K562 (cell line): ENCODE data around the gene IP6K1.

Experiments
- ATF6 ChIP-seq: sonication (generic); formaldehyde crosslinking; IDR thresholded peaks from 2 replicates; pipeline ENCODE4 v1.4.0; 2020; ENCODE audit warnings: mild to moderate bottlenecking, missing genetic modification reagents
- CTCF ChIP-seq, 3 experiments: IDR thresholded peaks in 2 of 3; conservative IDR thresholded peaks in 1 of 3; 2 replicates each; pipeline ENCODE4 v1.5.1; 2011 to 2012; ENCODE audit warnings: low read length in 3 of 3, mild to moderate bottlenecking in 3 of 3, control low read depth in 2 of 3, improper control_type of control experiment in 1 of 3, inconsistent platforms in 1 of 3, low read depth in 1 of 3, mixed read lengths in 1 of 3, moderate library complexity in 1 of 3; ENCODE audit not compliant: insufficient read depth in 2 of 3
- ELK1 ChIP-seq: sonication (generic); formaldehyde crosslinking; IDR thresholded peaks from 2 replicates; pipeline ENCODE4 v1.8.1; 2022; ENCODE audit warnings: missing genetic modification reagents
- ETV5 ChIP-seq: sonication (generic); formaldehyde crosslinking; IDR thresholded peaks from 2 replicates; pipeline ENCODE4 v1.4.0; 2020; ENCODE audit warnings: low read depth, mild to moderate bottlenecking, missing genetic modification reagents
- HDAC2 ChIP-seq: fragments of 450-650 bp; IDR thresholded peaks from 2 replicates; pipeline ENCODE4 v1.6.1; 2016; ENCODE audit warnings: mild to moderate bottlenecking
- JUND ChIP-seq, 2 experiments: IDR thresholded peaks; 2 replicates in 1 of 2; 3 replicates in 1 of 2; pipeline ENCODE4 v1.6.1; 2011; ENCODE audit warnings: borderline replicate concordance in 2 of 2, low read depth in 2 of 2, low read length in 2 of 2, improper control_type of control experiment in 1 of 2, missing biosample characterization in 1 of 2, missing genetic modification characterization in 1 of 2, missing genetic modification reagents in 1 of 2
- MTA1 ChIP-seq: fragments of 450-650 bp; IDR thresholded peaks from 2 replicates; pipeline ENCODE4 v1.6.1; 2017; ENCODE audit warnings: borderline replicate concordance
- NBN ChIP-seq: fragments of 450-650 bp; IDR thresholded peaks from 2 replicates; pipeline ENCODE4 v1.6.1; 2016; ENCODE audit warnings: low read depth, mild to moderate bottlenecking
- RAD21 ChIP-seq, 2 experiments: fragments of 250-450 bp in 1 of 2; fragments of 450-650 bp in 1 of 2; sonication (Bioruptor Pico) in 1 of 2; formaldehyde crosslinking in 1 of 2; IDR thresholded peaks in 1 of 2; conservative IDR thresholded peaks in 1 of 2; 2 replicates each; pipeline versions ENCODE4 v1.4.0 to v1.8.0; 2020 to 2022; ENCODE audit warnings: mild to moderate bottlenecking in 2 of 2, moderate library complexity in 1 of 2
- RBBP5 ChIP-seq: fragments of 200-600 bp; sonication (generic); IDR thresholded peaks from 2 replicates; pipeline ENCODE4 v1.6.1; 2012; ENCODE audit warnings: borderline replicate concordance, mild to moderate bottlenecking, low read length, control low read depth, inconsistent platforms; ENCODE audit not compliant: insufficient read depth, poor library complexity, severe bottlenecking
- ZNF644 ChIP-seq: fragments of 200-800 bp; sonication (Bioruptor generic); IDR thresholded peaks from 2 replicates; pipeline ENCODE4 v1.6.1; 2016; ENCODE audit warnings: low read depth, missing genetic modification characterization, missing compliant biosample characterization

GRCh38 chr3:49724586-49724985 is 61.8 kb downstream of the IP6K1 start:
- TF ChIP-seq ZNF644 (tag) (no peak), CTCF (IDR thresholded peaks at IDR 0.05 in 2 of 3, conservative IDR thresholded peaks at IDR 0.05 in 1 of 3; ENCODE audit: insufficient read depth in 2 of 3, low read depth in 1 of 3, low read length in 3 of 3) (no peak), ELK1 (CRISPR knock-in tag) (no peak), ETV5 (CRISPR knock-in tag) (no peak), RBBP5 (no peak), NBN (no peak), HDAC2 (no peak), RAD21 (CRISPR knock-in tag; conservative IDR thresholded peaks at IDR 0.05 in 1 of 2, IDR thresholded peaks at IDR 0.05 in 1 of 2) (no peak), ATF6 (CRISPR knock-in tag) (no peak), JUND (IDR thresholded peaks at IDR 0.05; ENCODE audit: borderline replicate concordance, low read depth, low read length) (no peak), JUND (tag; IDR thresholded peaks at IDR 0.05; ENCODE audit: borderline replicate concordance, low read depth, low read length) (no peak), MTA1 (no peak)
